Activated CD4-positive, alpha-beta T cell treated with anti-CD3 and anti-CD28 coated beads for 4 hours (primary cell): Measurements from ENCODE around the gene NTM.
"Not testable (repeated sequence)": the region's sequence is repeated elsewhere in the genome, so short reads cannot be mapped to it uniquely, and the experiment has no call there.

ENCODE experiments used
- DNase-seq, 2 donors: peaks; one replicate each; pipeline ENCODE4 v3.0.0-alpha.2; 2020

NTM gene

GRCh38 chr11:132058211-132058772 is 687.9 kb downstream of the NTM start:
- DNase-seq = no peak

DNA sequence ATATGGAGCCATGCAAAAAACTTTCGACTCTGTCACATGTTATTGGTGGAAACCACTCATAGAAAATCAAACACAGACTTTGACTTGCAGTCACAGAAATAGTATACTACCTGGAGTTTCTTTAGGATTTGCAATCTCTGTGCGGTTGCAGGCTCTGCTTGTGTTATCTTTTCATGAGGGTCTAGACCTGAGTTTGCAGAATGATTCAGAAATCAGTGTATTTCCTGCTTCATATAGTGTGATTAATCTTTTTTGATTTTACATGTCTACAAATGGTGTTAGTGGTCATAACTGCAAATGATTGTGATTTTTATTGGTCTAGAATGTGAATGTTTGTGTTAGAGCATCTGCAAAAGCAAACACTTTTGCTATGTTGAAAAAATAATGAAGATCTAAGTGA is 690.2 kb downstream of the NTM start:
- DNase-seq = no peak

- no peak for DNase-seq
Observed at GRCh38 chr11:132062031-132062430, 691.6 kb downstream of the NTM start.

DNA sequence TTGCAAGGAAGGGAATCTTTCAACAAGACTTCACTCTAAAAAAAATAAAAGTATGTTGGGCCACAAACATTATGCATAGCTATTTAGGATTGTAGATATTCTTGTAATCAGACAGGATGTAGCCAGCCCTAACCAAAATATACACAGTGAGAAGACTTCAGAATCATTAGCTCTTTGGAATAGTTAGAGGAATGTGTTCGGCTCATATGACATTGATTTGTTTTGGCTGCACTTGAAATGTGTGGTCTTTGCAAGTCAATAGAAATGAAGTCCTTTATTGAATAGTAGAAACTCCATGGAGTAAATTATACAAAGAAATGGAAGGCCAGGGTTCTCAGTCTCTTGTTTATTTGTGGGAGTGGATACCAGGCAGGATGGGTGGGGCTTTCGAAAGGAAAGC is 692.1 kb downstream of the NTM start:
- DNase-seq = no peak

DNA sequence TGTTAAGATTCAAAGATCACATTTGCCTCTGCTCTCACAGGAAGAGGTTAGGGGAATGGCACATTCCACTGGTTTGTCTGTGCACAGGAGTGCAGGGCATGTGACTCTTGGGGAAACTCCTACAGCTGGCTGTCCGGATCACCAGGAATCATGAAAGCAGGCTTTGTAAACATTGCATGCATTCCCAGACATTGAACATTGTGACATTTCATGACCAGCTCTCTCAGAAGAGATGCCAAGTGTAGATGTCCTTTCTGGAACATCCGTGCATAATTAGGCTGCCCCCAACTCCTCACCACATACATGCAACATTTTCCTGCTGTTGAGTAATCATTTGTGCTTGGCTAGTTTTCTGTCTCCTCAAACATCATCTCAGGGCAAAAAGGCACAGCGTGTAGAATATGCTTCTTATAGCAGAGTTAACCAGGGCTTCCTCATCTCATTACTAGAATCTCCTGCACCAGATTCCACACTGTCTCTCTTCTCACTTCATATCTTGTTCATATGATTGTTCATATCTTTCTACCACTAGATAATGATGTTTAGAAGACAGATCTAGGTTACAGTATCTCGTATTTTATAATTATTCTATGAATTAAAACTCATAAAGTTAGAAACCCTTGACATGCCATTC is 694.7 kb downstream of the NTM start:
- no peak for DNase-seq

GRCh38 chr11:132068556-132068955 is 698.1 kb downstream of the NTM start:
- no peak for DNase-seq

GRCh38 chr11:132069593-132069992 is 699.2 kb downstream of the NTM start:
- not testable (repeated sequence) for DNase-seq

DNA sequence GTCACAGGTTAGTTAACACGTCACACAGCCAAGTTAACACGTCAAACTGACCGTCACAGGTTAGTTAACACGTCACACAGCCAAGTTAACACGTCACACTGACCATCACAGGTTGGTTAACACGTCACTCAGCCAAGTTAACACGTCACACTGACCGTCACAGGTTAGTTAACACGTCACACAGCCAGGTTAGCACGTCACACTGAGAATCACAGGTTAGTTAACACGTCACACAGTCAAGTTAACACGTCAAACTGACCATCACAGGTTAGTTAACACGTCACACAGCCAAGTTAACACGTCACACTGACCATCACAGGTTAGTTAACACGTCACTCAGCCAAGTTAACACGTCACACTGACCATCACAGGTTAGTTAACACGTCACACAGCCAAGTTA is 700.5 kb downstream of the NTM start:
- not testable (repeated sequence) for DNase-seq

DNA sequence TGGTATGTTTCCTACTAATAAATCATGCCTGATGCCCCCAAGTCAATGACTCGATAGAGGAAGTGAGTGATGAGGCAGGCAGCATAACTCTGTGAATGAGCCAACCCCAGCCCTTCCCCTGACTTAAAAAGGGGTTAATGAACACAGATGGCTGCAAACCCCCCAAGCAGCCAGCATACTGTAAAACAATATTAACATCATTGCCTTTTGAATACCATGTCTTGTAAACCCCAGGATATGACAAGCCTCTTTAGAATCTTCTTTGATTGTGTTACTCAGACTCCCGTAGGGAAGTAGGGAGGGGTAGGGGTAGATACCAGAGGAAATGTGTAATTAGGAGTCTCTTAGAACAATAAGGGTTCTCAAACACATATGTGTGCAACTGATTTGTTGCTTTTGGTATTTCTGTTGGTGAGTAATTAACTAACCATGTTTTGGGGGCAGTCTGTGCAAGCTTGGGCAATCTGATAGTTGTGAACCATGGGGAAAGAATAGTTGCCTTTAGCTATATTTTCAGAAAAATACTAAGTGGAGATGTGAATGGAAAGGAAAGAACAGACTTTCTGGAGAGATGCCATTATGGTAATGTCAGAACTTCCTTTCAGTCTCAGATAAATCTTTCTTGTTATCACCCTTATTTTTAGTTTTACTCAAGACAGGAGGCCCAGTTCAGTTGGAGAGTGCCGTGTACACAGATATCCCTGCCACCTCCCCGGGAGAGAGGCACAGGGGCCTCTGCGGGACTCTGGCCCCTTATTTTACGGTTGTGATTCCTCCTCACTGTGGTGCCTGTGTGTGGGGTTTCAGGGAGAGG is 701.8 kb downstream of the NTM start:
- DNase-seq = no peak

GRCh38 chr11:132072858-132073211 is 702.4 kb downstream of the NTM start:
- DNase-seq = no peak

DNA sequence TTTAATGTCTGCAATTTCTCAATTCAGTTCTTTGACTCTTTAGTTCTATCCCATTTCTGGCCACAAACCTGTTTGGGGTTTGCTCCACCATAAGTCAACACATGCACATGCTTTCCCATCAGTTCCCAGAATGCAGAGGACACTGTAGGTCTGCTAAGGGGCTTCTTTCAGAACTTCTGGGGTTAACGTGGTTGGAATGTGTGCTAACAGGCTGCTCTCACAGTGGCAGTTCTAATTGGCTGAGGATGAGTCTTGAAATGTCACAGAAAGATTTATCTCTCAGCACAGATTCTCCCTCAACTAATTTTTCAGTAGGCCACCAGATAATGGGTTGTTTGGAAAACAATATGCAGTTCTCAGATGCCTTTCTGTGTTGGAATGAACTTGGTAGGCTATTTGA is 703.4 kb downstream of the NTM start:
- DNase-seq = no peak

GRCh38 chr11:132075447-132075846 is 705.0 kb downstream of the NTM start:
- DNase-seq = no peak

GRCh38 chr11:132077416-132077815 is 707.0 kb downstream of the NTM start:
- no peak for DNase-seq

GRCh38 chr11:132078264-132079076 is 708.1 kb downstream of the NTM start:
- no peak for DNase-seq

GRCh38 chr11:132080127-132080526 is 709.7 kb downstream of the NTM start:
- no peak for DNase-seq

- DNase-seq = no peak
Observed at GRCh38 chr11:132082566-132082965, 712.2 kb downstream of the NTM start.

DNA sequence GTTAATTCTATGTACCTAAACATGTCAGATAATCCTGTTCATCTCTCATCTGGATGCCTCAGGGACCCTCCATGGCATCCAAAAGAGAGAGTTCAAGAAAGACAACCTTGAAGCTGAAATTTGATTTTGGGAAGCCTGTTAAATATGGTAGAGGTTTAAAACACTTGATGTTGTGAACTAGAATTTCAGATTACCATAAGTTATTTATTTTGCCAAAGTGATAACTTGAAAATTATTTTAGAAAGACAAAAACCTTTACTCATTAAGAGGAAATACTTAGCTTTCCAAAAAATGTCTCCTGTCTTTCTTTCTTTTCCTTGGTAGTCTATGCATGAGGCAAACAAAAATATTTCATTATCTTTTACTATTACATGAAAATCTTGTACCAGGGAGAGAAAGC is 714.0 kb downstream of the NTM start:
- DNase-seq = no peak

DNA sequence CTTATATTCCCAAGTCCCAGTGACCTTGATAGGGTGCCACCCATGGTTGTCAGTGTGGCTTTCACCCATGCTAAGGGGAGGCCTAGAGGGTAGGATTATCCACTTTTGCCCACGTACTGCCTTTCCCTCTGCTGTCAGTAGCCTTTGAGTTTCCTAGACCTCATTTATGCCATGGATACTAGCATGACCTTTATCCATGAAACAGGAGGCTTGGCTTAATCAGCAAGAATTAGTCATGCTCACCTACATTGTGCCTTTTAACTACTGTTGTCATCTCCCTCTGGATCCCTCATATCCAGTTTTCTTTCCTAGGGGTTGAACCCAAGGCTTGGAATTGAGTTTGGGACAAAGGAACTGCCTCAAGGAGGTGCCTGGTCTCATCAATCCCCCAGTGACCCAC is 716.7 kb downstream of the NTM start:
- no peak for DNase-seq

DNA sequence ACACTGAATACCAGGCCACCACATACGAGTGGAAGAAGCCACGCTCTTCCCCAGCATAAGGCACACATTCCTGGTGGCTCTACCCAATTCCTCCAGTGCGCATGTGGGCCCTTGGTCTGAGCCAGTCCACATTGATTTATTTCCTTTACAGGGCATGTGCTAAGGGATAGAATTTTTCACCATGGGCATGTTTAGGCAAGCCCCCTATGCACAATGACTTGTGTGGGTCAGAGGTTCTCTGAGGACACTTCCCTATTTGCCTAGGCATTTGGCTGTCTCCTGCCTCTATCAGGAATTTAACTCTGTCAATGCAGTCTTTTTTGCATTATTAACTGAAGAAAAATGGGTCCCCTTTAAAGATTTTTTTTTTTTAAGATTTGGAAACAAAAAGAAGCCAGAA is 718.1 kb downstream of the NTM start:
- DNase-seq = no peak

DNA sequence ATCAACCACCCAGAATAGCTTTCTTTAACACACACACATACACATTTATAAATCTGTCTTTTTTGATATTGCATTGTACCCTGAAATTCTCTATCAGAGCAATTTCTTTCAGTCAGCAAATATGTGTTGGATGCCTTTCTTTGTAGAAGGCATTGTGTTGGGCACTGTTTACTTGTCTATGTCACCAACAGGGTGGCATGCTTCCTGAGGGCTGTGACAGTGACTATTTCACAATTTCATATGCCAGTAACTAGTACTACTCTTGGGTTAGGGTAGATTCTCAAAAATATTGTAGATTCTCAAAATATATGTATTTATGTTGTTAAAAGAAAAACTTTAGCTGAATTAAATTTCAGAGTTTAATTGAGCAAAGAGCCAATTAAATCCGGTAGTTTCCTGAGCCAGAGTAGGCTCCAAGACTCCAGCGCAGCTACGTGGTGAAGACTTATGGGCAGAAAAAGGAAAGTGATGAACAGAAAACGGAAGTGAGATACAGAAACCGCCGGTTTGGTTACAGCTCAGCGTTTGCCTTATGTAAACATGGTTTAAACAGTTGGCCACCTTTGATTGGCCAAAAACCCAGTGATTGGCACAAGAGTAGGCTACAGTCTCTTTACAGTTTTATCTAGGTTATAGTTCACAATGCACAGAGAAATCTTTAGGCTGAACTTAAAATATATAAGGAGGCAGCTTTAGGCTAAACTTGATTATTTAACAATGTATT is 723.3 kb downstream of the NTM start:
- DNase-seq = no peak

DNA sequence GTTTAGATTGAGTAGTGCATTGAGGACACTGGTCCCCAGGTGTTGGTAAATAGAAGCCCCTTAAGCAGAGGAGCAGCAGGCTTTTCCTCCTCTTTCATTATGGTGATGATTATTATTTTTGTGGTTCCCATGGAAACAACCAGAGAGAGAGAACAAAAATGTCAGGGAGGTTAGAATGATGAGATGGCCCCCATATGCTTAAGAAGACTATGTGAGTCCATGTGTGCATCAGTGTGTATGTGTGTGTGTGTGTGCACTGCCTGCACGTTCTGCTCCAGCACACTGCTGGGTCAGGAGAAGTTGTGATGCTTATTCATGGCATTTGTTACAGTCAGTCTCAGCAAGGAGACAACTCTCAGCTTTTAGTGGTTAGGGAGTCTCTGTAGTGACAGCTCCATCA is 724.2 kb downstream of the NTM start:
- DNase-seq = no peak

DNA sequence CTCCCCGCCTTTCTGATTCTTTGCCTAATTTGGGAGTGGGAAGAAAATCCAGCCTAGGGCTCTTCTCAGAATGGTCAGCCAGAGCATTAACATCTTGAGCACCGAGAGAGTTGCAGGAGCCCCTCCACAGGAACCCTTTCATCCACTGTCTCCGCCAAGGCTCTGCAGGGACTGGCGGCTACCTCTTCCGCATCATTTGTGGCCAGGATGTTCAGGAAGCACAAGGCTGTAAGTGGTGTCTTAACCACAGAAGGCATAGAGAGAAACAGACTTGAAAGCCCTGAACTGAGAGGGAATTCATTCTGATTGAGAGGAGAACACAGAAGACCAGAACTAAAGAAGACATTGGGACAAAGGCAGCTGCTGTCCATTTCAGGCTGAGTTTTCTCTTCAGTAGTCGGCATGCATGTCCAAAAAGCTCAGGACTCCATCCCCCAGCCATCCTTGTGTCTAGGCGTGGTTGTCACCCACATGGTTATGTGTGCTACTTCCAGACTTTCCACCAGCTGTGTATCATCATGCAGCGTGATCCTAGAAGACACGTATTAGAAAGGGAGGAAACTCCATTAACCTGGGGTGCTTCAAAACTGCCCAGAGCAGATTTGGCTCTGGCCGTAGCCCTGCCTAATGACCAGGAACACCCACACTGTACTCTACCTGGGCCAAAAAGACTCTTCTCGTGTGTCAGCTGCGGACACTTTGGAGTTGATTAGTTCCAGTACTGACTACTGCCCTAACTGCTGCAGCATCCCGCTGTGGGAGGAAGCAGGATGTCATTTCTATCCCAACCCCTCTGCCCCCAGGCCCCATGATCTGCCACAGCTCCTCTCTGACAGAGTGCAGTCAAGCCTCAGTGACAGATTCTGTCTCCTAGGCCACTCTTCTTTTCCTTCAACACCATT is 725.1 kb downstream of the NTM start:
- no peak for DNase-seq
